ENCODE results near the gene ROCK2.

Gene ROCK2

GRCh38 chr2:11366326-11366741 lies 21.9 kb upstream of the ROCK2 start:
- no peak for DNase-seq

- no peak for DNase-seq
These were observed 20.9 kb upstream of the ROCK2 start for GRCh38 chr2:11365096-11365879.

- DNase-seq, result no peak
These were observed 20.1 kb upstream of the ROCK2 start for GRCh38 chr2:11364565-11364887.

- no peak for DNase-seq
These were observed 19.6 kb upstream of the ROCK2 start for GRCh38 chr2:11363868-11364564.

GRCh38 chr2:11359865-11360264 lies 15.4 kb upstream of the ROCK2 start:
- no peak for DNase-seq

- DNase-seq, result no peak
These were observed 13.1 kb upstream of the ROCK2 start for GRCh38 chr2:11357428-11357972.

GRCh38 chr2:11356764-11357163 lies 12.3 kb upstream of the ROCK2 start:
- DNase-seq, result no peak

GRCh38 chr2:11355194-11356053 lies 11.0 kb upstream of the ROCK2 start:
- DNase-seq, result no peak

- no peak for DNase-seq
These were observed 10.1 kb upstream of the ROCK2 start for GRCh38 chr2:11354363-11355154.

- DNase-seq, result no peak
These were observed 8.5 kb upstream of the ROCK2 start for GRCh38 chr2:11352781-11353537.

- DNase-seq, result no peak
These were observed 3.8 kb upstream of the ROCK2 start for GRCh38 chr2:11348209-11348749.

GRCh38 chr2:11347403-11347959 lies 3.0 kb upstream of the ROCK2 start:
- DNase-seq, result no peak

- no peak for DNase-seq
These were observed 1.6 kb upstream of the ROCK2 start for GRCh38 chr2:11346023-11346482.

- DNase-seq, result peak in 1 of 2 experiments; percentile 45
These were observed 681 bp upstream of the ROCK2 start for GRCh38 chr2:11344956-11345677.

GRCh38 chr2:11343650-11344341 lies 640 bp downstream of the ROCK2 start:
- peak; percentile 10 to 58 for DNase-seq

- no peak for DNase-seq
These were observed 1.1 kb downstream of the ROCK2 start for GRCh38 chr2:11343368-11343649.

- peak in 1 of 2 experiments; percentile 42 for DNase-seq
These were observed 1.7 kb downstream of the ROCK2 start for GRCh38 chr2:11342551-11343367.

- no peak for DNase-seq
These were observed 3.7 kb downstream of the ROCK2 start for GRCh38 chr2:11340717-11341116.

Data from SW 1271 (cell line).